ENCODE data around the gene PSMD3.

PSMD3 gene

GRCh38 chr17:39962642-39963220, 17.9 kb upstream of the PSMD3 start, which contains the start of gene GSDMA:
TSS of gene GSDMA (plus strand) at chr17:39963004. CDS start at chr17:39965688, 2,684 bp downstream.
- DNase-seq: no peak

DNA sequence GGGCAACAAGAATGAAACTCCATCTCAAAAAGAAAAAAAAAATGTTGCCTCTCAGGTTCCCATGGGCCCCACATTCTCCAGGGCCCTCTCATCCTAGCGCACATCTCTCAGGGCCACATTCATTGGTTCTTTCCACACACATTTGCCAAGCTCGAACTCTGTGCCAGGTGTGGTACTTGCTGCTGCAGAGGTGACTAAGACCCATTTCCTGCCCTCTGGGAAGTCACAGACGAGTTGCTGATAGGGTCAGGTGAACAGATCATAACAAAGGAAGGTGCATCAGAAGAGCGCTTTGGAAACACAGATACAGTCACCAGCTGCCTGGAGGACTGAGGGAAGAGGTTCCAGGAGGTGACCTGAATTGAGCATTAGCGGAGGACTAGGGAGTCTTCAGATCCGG, 16.8 kb upstream of the PSMD3 start:
- DNase-seq: no peak

GRCh38 chr17:39965017-39965699, 15.4 kb upstream of the PSMD3 start:
- no peak for DNase-seq

- no peak for DNase-seq
Observed at GRCh38 chr17:39966771-39967170, 13.8 kb upstream of the PSMD3 start.

GRCh38 chr17:39968761-39969160, 11.8 kb upstream of the PSMD3 start:
- DNase-seq: no peak

GRCh38 chr17:39969375-39969774, 11.2 kb upstream of the PSMD3 start:
- no peak for DNase-seq

DNA sequence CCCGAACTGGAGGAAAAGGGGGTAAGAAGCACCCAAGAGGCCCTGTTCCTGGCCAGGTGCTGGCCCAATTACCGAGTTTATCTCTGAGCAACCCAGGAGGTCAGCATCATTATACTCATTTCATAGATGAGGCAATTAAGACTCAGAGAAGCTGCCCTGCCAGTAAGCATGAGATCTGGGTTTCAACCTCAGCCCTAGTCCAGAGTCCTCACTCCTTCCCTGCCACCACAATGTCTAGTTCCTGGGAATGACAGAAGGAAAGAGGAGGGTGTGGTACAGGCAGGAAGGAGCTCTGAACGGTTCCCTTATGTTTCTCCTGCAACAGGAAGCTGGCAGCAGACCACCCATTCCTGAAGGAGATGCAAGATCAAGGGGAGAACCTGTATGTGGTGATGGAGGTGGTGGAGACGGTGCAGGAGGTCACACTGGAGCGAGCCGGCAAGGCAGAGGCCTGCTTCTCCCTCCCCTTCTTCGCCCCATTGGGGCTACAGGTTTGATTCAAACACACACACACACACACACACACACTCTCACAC, 10.4 kb upstream of the PSMD3 start:
- no peak for DNase-seq

DNA sequence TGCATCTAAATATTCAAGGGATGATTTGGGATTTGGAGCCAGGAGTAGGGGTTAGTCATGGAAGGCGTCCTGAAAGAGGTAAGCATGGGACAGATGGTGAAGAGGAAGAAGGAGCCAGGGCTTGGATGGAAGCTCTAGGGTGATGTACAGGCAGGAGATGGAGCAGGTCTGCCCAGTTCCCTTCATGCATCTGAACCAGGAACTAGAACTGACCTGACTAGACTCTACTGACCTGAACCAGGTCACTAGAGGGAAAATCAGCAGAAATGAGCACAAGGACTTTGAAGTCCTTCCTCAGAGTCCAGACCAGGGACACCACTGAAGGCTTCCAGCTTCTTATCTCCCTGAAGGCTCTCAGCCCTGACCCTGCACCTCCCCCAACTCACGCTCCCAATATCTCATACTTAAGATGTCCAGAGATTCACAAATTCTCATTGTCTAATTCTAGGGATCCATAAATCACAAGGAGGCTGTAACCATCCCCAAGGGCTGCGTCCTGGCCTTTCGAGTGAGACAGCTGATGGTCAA, 9.5 kb upstream of the PSMD3 start:
- no peak for DNase-seq

- DNase-seq: no peak
Observed at GRCh38 chr17:39972271-39972670, 8.3 kb upstream of the PSMD3 start.

- DNase-seq: no peak
Observed at GRCh38 chr17:39973496-39973895, 7.1 kb upstream of the PSMD3 start.

GRCh38 chr17:39974433-39974832, 6.2 kb upstream of the PSMD3 start:
- DNase-seq: no peak

GRCh38 chr17:39975801-39976200, 4.8 kb upstream of the PSMD3 start:
- DNase-seq: no peak

DNA sequence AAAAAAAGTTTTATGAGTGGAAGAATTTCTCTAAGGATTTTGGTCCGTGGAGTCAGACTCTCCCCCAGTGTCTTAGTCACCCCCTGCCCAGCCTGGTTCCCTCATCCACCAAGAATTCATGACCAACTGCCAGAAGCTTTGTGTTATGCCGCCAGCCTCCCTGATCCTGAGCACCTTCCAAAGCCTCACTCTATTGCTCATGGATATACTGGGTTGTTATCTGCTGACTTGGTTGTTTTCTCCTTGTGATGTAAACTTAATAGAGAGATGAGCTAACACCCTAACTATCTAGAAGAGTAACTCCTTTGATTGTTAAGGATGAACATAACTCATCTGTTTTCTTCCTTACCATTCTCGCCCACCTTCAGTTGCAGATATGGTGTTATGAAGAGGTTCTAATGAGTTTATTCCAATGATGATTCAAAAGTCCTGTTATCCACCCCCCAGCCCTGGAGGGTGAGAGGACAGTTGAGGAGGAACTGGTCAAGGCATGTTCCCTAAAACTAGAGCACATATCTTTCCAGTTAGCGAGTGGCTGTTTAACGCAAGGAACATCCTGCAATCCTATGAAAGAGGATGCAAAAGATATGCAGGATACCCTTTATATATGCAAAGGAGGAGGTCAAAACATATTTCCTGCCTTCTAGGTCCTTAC, 1.5 kb upstream of the PSMD3 start:
- no peak for DNase-seq

- no peak for DNase-seq
Observed at GRCh38 chr17:39979893-39980350, 685 bp upstream of the PSMD3 start.

DNA sequence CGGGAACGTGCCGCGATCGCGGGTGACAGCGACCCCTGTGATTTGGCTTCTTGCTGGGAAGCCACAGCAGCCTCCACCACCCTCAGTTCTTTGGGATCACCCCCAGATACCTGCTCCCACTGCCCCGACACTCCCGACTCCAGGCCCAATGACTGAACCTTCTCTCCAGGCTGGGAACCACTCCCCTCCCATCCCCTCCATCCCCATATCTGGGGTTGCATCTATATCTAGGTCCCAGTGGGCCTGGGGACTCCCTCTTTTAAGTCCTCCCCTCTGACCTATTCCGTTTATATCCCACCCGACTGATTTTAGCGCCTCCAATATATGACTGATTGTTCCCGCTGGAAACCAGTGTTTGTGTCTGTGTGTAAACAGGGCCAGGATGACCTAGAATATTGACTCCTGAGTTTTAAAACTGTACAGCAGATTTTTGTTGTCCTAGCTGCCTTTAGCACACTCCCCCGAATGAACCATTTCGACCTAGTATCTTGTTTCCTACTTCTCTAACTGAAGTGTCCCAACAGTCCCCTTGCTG, 667 bp downstream of the PSMD3 start:
- no peak for DNase-seq

DNA sequence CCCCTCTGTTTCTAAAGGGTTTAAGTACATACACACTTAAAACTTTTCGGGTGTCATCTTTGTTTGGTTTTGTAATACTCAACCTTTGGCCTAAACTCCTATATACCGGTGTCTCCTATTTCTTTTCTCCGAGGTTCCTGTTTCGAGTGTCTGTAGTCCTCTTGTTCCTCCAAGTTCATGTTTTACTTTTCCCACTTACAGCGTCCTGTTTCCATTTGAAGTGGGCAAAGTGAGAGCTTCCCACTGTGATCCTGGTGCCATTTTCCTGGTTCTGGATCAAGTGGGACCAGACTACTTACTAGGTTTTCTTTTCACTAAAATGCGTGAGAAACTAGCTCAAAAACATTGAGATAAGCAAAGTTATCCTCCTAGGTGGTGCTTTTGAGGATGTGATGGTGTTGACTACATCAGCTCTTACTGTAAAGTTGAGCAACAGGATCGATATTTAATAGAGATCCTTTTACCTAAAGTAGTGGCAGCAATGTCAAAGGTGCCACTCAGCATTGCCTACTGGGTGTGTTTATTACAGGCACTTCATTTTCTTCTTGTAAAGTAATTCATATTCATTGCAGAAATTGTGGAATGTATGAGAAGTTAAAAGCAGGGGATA, 1.3 kb downstream of the PSMD3 start:
- no peak for DNase-seq

DNA sequence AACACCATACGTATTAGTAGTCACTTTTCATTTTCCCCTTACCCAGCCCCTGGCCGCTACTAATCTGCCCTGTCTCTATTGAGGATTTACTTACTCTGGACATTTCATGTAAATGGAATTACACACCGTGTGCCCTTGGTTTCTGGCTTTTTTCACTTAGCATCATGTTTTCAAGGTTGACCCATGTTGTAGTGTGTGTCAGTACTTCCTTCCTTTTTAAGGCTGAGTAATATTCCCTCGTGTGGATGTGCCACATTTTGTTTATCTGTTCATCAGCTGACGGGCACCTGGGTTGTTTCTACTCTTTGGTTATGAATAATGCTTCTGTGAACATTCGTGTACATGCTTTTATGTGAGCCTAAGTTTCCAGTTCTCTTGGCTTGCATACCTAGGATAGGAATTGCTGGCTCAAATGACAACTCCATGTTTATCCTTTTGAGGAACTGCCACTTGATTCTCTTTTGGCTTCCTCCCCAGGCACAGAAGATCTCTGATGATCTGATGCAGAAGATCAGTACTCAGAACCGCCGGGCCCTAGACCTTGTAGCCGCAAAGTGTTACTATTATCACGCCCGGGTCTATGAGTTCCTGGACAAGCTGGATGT, 7.7 kb downstream of the PSMD3 start:
- no peak for DNase-seq

DNA sequence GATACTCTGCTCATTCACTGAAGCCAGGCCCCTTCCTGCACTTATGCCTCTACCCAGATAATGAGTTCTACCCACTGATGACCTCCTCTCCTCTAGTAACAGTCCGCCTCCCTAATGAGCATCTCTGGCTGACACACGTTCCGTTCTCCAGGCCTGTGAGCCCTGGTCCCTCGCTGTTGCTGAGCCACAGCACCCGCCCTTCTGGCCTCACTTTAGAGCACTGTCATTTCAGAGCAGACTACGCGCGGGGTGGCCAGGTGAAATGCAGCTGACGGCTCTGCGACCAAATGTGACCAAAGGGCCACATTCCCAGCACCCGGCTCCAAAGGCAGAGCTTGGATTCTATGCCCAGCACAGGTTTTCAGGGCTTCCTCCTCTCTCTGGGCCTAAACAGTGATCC, 13.8 kb downstream of the PSMD3 start:
- no peak for DNase-seq

DNA sequence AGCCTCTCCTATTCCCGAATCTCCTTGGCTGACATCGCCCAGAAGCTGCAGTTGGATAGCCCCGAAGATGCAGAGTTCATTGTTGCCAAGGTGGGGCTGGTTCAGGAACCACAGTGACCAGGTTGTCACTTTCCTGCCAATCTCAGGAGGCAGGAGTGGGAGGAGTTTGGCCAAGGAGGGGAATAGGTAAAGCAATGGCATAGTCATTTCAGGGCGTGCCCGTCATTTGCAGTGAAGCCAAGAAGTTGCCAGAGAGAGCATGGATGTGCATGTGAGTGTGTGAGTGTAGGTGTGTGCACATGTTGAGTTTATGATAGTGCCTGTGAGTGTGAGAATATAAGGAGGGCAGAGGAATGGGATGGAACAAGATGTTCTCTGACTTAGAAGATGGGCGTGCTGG, 14.8 kb downstream of the PSMD3 start:
- DNase-seq: no peak

GRCh38 chr17:39996162-39996561, 15.6 kb downstream of the PSMD3 start:
- DNase-seq: no peak

- no peak for DNase-seq
Observed at GRCh38 chr17:39996800-39997199, 16.2 kb downstream of the PSMD3 start.

- no peak for DNase-seq
Observed at GRCh38 chr17:39997543-39997942, 16.9 kb downstream of the PSMD3 start.

DNA sequence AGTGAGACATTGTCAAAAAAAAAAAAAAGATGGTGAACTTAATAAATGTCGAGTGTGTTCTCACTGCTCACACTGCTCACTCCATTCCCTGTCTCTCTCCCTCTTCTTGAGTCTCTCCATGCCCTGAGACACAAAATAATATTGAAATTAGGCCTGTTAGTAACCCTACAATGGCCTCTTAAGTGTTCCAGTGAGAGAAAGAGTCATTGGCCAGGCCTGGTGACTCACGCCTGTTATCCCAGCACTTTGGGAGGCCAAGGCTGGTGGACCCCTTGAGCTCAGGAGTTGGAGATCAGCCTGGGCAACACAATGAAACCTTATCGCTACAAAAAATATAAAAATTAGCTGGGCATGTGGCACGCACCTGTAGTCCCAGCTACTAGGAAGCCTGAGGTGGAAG, 18.5 kb downstream of the PSMD3 start:
- no peak for DNase-seq
